HTR-8/SVneo (cell line): ENCODE measurements around the gene AURKAIP1.
"Not testable (repeated sequence)": the region's sequence is repeated elsewhere in the genome, so short reads cannot be mapped to it uniquely, and the experiment has no call there.

ENCODE experiments used
- DNase-seq: peaks from one replicate; pipeline ENCODE4 v3.0.0; 2011; ENCODE audit warnings: low spot score, mixed read lengths; ENCODE audit not compliant: insufficient read length
- FAIRE-seq: peaks from 2 replicates; lab custom pipeline; 2011; peaks lifted over from hg19 to GRCh38; lab: Jason Lieb, UNC

Gene AURKAIP1

GRCh38 chr1:1374929-1375662 is at the start of gene AURKAIP1:
AURKAIP1 (minus strand) TSS chr1:1375207; CDS start chr1:1374756, 451 bp downstream.
- FAIRE-seq: peak; percentile 96
- DNase-seq: peak; percentile 96

DNA sequence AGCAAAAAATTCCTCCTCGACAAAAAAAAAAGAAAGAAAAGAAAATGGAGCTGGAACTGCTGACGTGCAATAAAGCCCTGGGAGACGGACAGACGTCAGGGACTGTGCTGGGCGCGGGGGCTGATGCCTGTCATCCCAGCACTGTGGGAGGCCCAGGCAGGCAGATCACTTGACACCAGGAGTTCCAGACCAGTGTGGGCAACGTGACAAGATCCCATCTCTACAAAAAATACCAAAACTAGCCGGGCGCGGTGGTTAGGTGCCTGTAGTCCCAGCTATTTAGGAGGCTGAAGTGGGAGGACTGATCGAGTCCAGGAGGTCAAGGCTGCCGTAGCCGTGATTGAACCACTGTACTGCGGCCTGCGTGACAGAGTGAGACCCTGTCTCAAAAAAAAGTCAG is 49.7 kb upstream of the AURKAIP1 start:
- no peak for DNase-seq
- no peak for FAIRE-seq

- FAIRE-seq: no peak
- no peak for DNase-seq
Measured at GRCh38 chr1:1423245-1423597, 48.2 kb upstream of the AURKAIP1 start.

GRCh38 chr1:1422465-1423244 is 47.6 kb upstream of the AURKAIP1 start:
- DNase-seq: no peak
- no peak for FAIRE-seq

GRCh38 chr1:1421907-1422464 is 47.0 kb upstream of the AURKAIP1 start:
- DNase-seq: no peak
- FAIRE-seq: no peak

- no peak for DNase-seq
- no peak for FAIRE-seq
Measured at GRCh38 chr1:1421147-1421906, 46.3 kb upstream of the AURKAIP1 start, which contains the start of gene ANKRD65. ANKRD65 (minus strand) TSS chr1:1421276; CDS start chr1:1421005, 271 bp downstream.

DNA sequence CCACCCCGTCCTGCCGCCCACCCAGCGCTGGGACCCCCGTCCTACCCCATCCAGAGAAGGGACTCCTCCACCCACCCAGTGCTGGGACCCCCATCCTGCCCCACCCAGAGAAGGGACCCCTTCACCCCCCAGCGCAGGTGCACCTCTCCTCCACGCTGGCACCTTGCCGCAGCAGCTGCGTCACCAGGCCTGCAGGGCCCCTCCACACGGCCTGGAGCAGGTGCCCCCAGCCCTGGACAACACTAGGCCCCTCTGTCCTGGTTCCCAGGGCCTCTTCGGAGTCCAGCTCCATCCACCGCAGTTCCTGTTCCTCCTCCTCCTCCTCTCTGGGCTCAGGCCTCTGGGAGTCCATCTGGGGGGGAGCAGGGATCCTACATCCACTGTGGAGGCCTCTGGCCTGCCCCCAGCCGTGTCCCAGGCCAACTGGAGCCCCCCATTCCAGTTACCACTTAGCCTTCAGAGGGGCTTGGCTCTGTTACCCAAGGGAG is 45.7 kb upstream of the AURKAIP1 start:
- DNase-seq (no peak), FAIRE-seq (no peak)

DNA sequence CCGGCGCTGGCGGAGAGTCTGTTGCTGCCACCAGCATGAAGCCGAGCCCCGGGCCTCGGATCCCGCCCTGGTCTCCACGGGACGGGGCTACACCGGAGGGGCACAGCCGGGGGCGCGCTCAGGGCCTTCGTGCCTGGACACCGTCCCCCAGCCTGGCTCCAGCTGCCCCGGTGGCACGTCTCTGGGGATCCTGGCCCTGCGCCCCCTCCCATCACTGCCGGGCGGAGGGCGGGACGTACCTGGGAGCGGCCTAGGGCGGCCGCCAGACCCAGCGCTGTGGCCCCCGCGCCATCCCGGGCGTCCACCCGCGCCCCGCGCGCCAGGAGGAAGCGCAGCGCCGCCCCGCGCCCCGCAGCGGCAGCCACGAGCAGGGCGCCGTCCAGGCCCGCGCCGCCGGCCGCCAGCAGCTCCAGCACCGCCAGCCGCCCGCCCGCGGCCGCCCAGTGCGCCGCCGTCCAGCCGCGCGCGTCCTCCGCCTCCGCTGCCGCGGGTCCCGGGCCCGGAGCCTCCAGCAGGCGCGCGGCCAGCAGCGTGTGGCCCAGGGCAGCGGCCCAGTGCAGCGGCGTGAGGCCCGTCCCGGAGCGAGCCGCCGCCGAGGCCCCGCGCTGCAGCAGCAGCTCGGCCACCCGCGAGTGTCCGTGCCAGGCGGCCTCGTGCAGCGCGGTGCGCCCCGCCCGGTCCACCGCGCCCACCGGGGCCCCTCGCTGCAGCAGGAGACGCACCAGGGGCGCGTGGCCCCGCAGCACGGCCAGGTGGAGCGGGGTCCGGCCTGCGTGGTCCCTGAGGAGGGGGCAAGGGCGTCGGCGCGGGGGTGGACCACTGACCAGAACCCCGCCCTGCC is 45.0 kb upstream of the AURKAIP1 start:
- DNase-seq (no peak), FAIRE-seq (no peak)

DNA sequence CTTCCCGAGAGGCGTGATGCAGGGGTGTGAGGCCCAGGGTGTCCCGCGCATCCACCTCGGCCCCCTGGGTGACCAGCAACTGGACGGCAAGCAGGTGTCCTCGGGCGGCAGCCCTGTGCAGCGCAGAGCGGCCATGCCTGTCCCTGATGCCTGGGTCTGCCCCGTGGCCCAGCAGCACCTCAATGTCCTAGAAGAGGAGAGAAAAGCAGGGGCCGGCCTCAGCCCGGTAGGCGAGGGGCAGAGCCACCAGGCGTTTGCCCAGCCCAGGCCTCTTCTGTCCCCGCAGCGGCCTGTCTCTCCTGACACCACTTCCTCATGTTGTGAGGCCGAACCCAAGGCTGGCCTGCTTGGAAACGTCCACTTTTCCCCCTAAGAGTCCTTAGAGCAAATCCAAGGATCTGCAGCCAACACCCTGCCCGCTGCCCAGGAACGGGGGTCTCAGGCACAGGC is 44.4 kb upstream of the AURKAIP1 start:
- DNase-seq: no peak
- FAIRE-seq: no peak

GRCh38 chr1:1418464-1419362 is 43.7 kb upstream of the AURKAIP1 start:
- DNase-seq (no peak), FAIRE-seq (no peak)

DNA sequence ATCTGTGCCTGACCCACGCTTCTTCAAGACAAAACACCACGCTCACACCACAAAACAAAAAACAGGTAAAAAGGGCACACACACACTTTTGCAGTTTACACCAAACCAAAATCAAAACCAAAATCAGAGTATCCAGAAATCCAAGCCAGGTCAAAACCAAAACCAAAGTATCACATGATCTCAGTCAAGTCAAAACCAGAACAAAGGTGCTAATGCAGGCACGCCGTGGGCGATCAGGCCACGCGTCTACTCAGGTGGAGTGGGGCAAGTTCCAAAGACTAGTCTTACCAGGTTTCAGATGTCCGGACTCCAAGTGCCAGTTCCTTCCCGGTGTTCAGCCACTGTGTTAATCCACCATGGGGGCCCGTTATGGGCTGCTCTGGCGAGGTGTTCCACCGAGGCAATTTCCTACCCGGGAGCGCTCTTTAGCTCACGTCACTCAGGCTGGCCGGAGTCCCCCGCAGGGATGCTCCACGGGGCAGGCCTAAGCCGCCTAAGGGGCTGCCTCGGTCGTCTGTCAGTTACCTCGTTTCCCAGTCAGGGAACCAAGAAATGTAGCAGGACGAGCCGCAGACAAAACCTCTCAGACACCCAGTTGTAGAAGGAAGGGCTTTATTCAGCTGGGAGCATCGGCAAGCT is 42.9 kb upstream of the AURKAIP1 start:
- not testable (repeated sequence) for FAIRE-seq, DNase-seq

- FAIRE-seq, DNase-seq: not testable (repeated sequence)
Measured at GRCh38 chr1:1417396-1417795, 42.4 kb upstream of the AURKAIP1 start.

GRCh38 chr1:1415751-1416150 is 40.7 kb upstream of the AURKAIP1 start:
- FAIRE-seq (no peak), DNase-seq (no peak)

DNA sequence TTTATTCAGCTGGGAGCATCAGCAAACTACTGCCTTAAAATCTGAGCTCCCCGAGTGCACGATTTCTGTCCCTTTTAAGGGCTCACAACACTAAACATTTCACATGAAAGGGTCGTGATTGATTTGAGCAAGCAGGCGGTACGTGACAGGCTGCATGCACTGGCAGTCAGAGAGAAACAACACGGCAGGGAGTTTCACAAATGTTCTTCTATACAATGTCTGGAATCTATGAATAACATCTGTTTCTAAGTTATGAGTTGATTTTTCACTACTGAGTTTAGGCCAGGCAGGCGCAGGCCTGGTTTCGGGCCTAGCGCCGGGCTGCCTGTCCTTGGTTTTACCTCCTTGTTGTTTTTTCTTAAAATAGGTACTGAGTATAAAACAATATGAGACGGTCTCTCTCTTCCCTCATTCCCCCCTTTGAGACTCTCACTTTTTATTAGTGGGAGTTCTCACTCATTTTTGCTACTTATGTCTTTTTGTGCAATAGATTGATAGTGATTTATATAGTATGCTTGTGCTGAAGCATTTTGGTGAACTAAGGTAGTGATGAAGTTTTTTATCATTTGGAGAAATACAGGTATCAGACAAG is 37.4 kb upstream of the AURKAIP1 start:
- FAIRE-seq, DNase-seq: not testable (repeated sequence)

DNA sequence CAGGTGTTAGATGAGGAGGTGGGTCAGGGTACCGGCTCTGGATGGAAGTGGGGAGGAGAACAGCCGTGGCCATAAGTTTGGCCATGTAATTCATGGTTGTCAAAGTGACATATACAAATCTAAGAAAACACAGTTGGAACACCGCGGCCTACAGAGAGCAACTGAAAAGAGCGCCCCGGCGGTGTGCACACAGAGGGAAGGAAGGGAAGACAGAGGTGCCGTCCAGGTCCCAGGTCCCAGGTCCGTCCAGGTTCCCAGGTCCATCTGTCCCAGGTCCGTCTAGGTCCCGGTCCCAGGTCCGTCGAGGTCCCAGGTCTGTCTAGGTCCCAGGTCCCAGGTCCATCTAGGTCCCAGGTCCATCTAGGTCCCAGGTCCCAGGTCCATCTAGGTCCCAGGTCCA is 36.6 kb upstream of the AURKAIP1 start:
- no peak for FAIRE-seq
- no peak for DNase-seq

DNA sequence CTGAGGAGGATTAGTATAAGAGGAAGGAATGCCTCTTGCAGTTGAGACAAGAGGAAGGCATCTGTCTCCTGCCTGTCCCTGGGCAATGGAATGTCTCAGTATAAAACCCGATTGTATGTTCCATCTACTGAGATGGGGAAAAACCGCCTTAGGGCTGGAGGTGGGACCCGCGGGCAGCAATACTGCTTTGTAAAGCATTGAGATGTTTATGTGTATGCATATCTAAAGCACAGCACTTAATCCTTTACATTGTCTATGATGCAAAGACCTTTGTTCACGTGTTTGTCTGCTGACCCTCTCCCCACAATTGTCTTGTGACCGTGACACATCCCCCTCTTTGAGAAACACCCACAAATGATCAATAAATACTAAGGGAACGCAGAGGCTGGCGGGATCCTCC is 35.2 kb upstream of the AURKAIP1 start:
- not testable (repeated sequence) for DNase-seq, FAIRE-seq

GRCh38 chr1:1407636-1408318 is 32.8 kb upstream of the AURKAIP1 start:
- no peak for FAIRE-seq

More at GRCh38 chr1:1407636-1408318, 32.8 kb upstream of the AURKAIP1 start:
- DNase-seq: no peak
